ENCODE data around the gene NFKBIE. TPM values are rescaled to one million over a fixed set of nuclear protein-coding genes. Genes with fewer than 3 reads are reported as not detected.
A peak's percentile ranks its signal among the peaks of the same experiment; 100 is the strongest.

NFKBIE gene
- total and polyA plus RNA-seq, 2 of the 13 experiments (the other 11 are each of a cell fraction or from before 2014, with no cell fraction given): 6.7 to 14.5 TPM

- peak; percentile 96 for TF ChIP-seq ZBTB25 (CRISPR knock-in tag; IDR thresholded peaks at IDR 0.05)
- TF ChIP-seq ZNF121 (CRISPR knock-in tag; IDR thresholded peaks at IDR 0.05): peak; percentile 67
- no peak for TF ChIP-seq MAFG (CRISPR knock-in tag; IDR thresholded peaks at IDR 0.05)
- TF ChIP-seq HDAC6 (IDR thresholded peaks at IDR 0.05; ENCODE audit: low read depth, low read length): 0 out of 2 replicates have a peak, but pooled peaks have one; percentile 64
- TF ChIP-seq RNF2 (conservative IDR thresholded peaks at IDR 0.05; ENCODE audit: low read depth): peak; percentile 81
- TF ChIP-seq ZNF878 (CRISPR knock-in tag; IDR thresholded peaks at IDR 0.05): peak; percentile 88
- TF ChIP-seq CREB1 (IDR thresholded peaks at IDR 0.05): peak; percentile 89
- peak; percentile 96 for TF ChIP-seq CREB1 (CRISPR knock-in tag; IDR thresholded peaks at IDR 0.05)
- peak; percentile 64; the same call in 1 of the 2 replicates for TF ChIP-seq JUNB (CRISPR knock-in tag; IDR thresholded peaks at IDR 0.05; ENCODE audit: borderline replicate concordance)
- no peak for TF ChIP-seq NCOA5 (CRISPR knock-in tag; IDR thresholded peaks at IDR 0.05)
- no peak for TF ChIP-seq LCORL (IDR thresholded peaks at IDR 0.05)
- peak; percentile 93 for TF ChIP-seq LCORL (CRISPR knock-in tag; IDR thresholded peaks at IDR 0.05)
- TF ChIP-seq RARA (CRISPR knock-in tag; IDR thresholded peaks at IDR 0.05): peak; percentile 72
- peak; percentile 73; the same call in 1 of the 2 replicates for TF ChIP-seq FIP1L1 (IDR thresholded peaks at IDR 0.05; ENCODE audit: borderline replicate concordance, insufficient read depth, low read depth, low read length)
- TF ChIP-seq ZNF75D (CRISPR knock-in tag; IDR thresholded peaks at IDR 0.05; ENCODE audit: borderline replicate concordance): no peak
- peak; percentile 93 for TF ChIP-seq HIVEP1 (CRISPR knock-in tag; IDR thresholded peaks at IDR 0.05)
- TF ChIP-seq KLF11 (CRISPR knock-in tag; IDR thresholded peaks at IDR 0.05): peak; percentile 97
- 0 out of 2 replicates have a peak, but pooled peaks have one; percentile 47 for TF ChIP-seq KIAA2018 (CRISPR knock-in tag; IDR thresholded peaks at IDR 0.05; ENCODE audit: borderline replicate concordance)
- peak; percentile 91; the same call in 1 of the 2 replicates for TF ChIP-seq ZNF746 (CRISPR knock-in tag; IDR thresholded peaks at IDR 0.05)
- TF ChIP-seq ZNF841 (CRISPR knock-in tag; IDR thresholded peaks at IDR 0.05; ENCODE audit: borderline replicate concordance): peak; percentile 78; the same call in 1 of the 2 replicates
- peak; percentile 77; the same call in 1 of the 2 replicates for TF ChIP-seq ZSCAN22 (CRISPR knock-in tag; IDR thresholded peaks at IDR 0.05)
Measured at GRCh38 chr6:44312901-44313788, 47.8 kb upstream of the NFKBIE start, which contains the start of gene AARS2 (continued).

Data from HepG2 (cell line).